GM12891 (cell line): ENCODE data around the gene RBM19.
A peak's percentile ranks its signal among the peaks of the same experiment; 100 is the strongest.

Experiments
- DNase-seq: peaks from one replicate; pipeline ENCODE4 v3.0.0; 2011; ENCODE audit warnings: low spot score; ENCODE audit not compliant: insufficient read length
- FAIRE-seq: peaks from 2 replicates; lab custom pipeline; 2011; peaks lifted over from hg19 to GRCh38; lab: Jason Lieb, UNC
- PAX5 ChIP-seq: IDR thresholded peaks from 2 replicates; pipeline ENCODE4 v1.6.1; 2011; ENCODE audit warnings: low read length, moderate library complexity, mild to moderate bottlenecking; ENCODE audit not compliant: insufficient read depth, severe bottlenecking
- POLR2A ChIP-seq: IDR thresholded peaks from 2 replicates; pipeline ENCODE4 v1.6.1; 2011; ENCODE audit warnings: low read depth, low read length, control low read depth
- POLR2AphosphoS5 ChIP-seq: IDR thresholded peaks from 2 replicates; pipeline ENCODE4 v1.6.1; 2011; ENCODE audit warnings: low read depth, low read length, control low read depth
- POU2F2 ChIP-seq: IDR thresholded peaks from 2 replicates; pipeline ENCODE4 v1.6.1; 2011; ENCODE audit warnings: low read depth, mild to moderate bottlenecking, control low read depth, low read length, moderate library complexity
- SPI1 ChIP-seq: IDR thresholded peaks from 2 replicates; pipeline ENCODE4 v1.6.1; 2011; ENCODE audit warnings: low read depth, low read length, control low read depth
- TAF1 ChIP-seq: IDR thresholded peaks from 2 replicates; pipeline ENCODE4 v1.6.1; 2011; ENCODE audit warnings: low read depth, low read length, control low read depth

Gene RBM19

GRCh38 chr12:113988976-113989375 lies 22.9 kb upstream of the RBM19 start:
- FAIRE-seq (no peak), DNase-seq (no peak)
- no peak for TF ChIP-seq SPI1
- TF ChIP-seq POU2F2: no peak
- no peak for TF ChIP-seq PAX5
- no peak for TF ChIP-seq POLR2A
- TF ChIP-seq TAF1: no peak
- no peak for TF ChIP-seq POLR2AphosphoS5

- no peak for FAIRE-seq
- no peak for DNase-seq
- TF ChIP-seq PAX5 (no peak), POU2F2 (no peak), TAF1 (no peak)
Measured at GRCh38 chr12:113988064-113988451, 21.9 kb upstream of the RBM19 start.

GRCh38 chr12:113987261-113988063 lies 21.3 kb upstream of the RBM19 start:
- no peak for DNase-seq
- TF ChIP-seq POLR2AphosphoS5 (no peak), TAF1 (no peak), POU2F2 (no peak), POLR2A (no peak)
- FAIRE-seq: no peak

- no peak for FAIRE-seq
- TF ChIP-seq TAF1 (no peak), POLR2AphosphoS5 (no peak), PAX5 (no peak), POLR2A (no peak), POU2F2 (no peak), SPI1 (no peak)
- DNase-seq: no peak
Measured at GRCh38 chr12:113984464-113984863, 18.3 kb upstream of the RBM19 start.

GRCh38 chr12:113983777-113984448 lies 17.8 kb upstream of the RBM19 start:
- FAIRE-seq: no peak
- TF ChIP-seq TAF1: no peak
- no peak for TF ChIP-seq PAX5
- DNase-seq: no peak

GRCh38 chr12:113983265-113983664 lies 17.1 kb upstream of the RBM19 start:
- DNase-seq: no peak
- FAIRE-seq: no peak
- TF ChIP-seq POLR2AphosphoS5 (no peak), POLR2A (no peak), POU2F2 (no peak), SPI1 (no peak), TAF1 (no peak), PAX5 (no peak)

- DNase-seq (no peak), FAIRE-seq (no peak)
- TF ChIP-seq POU2F2: no peak
- no peak for TF ChIP-seq SPI1
- TF ChIP-seq TAF1: no peak
- TF ChIP-seq POLR2AphosphoS5: no peak
- TF ChIP-seq PAX5: no peak
Measured at GRCh38 chr12:113981876-113982275, 15.8 kb upstream of the RBM19 start.

- peak; percentile 28 for DNase-seq
- TF ChIP-seq POLR2AphosphoS5 (no peak), POLR2A (no peak), TAF1 (no peak), POU2F2 (no peak), PAX5 (no peak), SPI1 (no peak)
Measured at GRCh38 chr12:113980537-113981337, 14.6 kb upstream of the RBM19 start.

GRCh38 chr12:113980054-113980453 lies 13.9 kb upstream of the RBM19 start:
- no peak for FAIRE-seq
- no peak for DNase-seq
- TF ChIP-seq SPI1 (no peak), TAF1 (no peak), PAX5 (no peak), POLR2AphosphoS5 (no peak), POLR2A (no peak)

More at GRCh38 chr12:113980537-113981337, 14.6 kb upstream of the RBM19 start:
- FAIRE-seq: peak; percentile 76

- FAIRE-seq (no peak), DNase-seq (no peak)
- no peak for TF ChIP-seq POLR2A
- TF ChIP-seq POU2F2: no peak
- TF ChIP-seq PAX5: no peak
- TF ChIP-seq POLR2AphosphoS5: no peak
- no peak for TF ChIP-seq SPI1
- TF ChIP-seq TAF1: no peak
Measured at GRCh38 chr12:113978080-113978479, 12.0 kb upstream of the RBM19 start.
